GM23338 (cell line): ENCODE data around the gene C11orf91. TPM values are rescaled to one million over a fixed set of nuclear protein-coding genes. Genes with fewer than 3 reads are reported as not detected.

Source experiments
- ATAC-seq: fragments of 200-7000 bp; cut with Tn5 transposase; 3 replicates; pipeline ENCODE4 v1.9.1; 2020
- DNase-seq: peaks from one replicate; pipeline ENCODE4 v3.0.0-alpha.2; 2015; ENCODE audit warnings: low spot score
- H2AFZ ChIP-seq: fragments of 200-600 bp; sonication (generic); 2 replicates; pipeline ENCODE4 v1.8.0; 2016; ENCODE audit warnings: antibody characterized with exemption, mild to moderate bottlenecking, moderate library complexity
- H3F3A ChIP-seq: fragments of 200-600 bp; sonication (generic); replicated peaks from 2 replicates; pipeline ENCODE4 v1.8.0; 2017; ENCODE audit warnings: antibody characterized with exemption, mixed run types, low read depth
- H3K27ac ChIP-seq: fragments of 200-600 bp; sonication (generic); 2 replicates; pipeline ENCODE4 v1.6.1; 2016; ENCODE audit warnings: low read depth
- H3K27me3 ChIP-seq: fragments of 200-600 bp; sonication (generic); 2 replicates; pipeline ENCODE4 v1.8.0; 2016; ENCODE audit warnings: mild to moderate bottlenecking, mixed run types, moderate library complexity; ENCODE audit not compliant: insufficient read depth
- H3K36me3 ChIP-seq: fragments of 200-600 bp; sonication (generic); 2 replicates; pipeline ENCODE4 v1.8.0; 2016; ENCODE audit warnings: mild to moderate bottlenecking; ENCODE audit not compliant: insufficient read depth
- H3K4me1 ChIP-seq: fragments of 200-600 bp; sonication (generic); 2 replicates; pipeline ENCODE4 v1.8.0; 2016; ENCODE audit warnings: mild to moderate bottlenecking, moderate library complexity; ENCODE audit not compliant: insufficient read depth
- H3K4me2 ChIP-seq: fragments of 200-600 bp; sonication (generic); 2 replicates; pipeline ENCODE4 v1.7.1; 2017; ENCODE audit warnings: mixed run types
- H3K4me3 ChIP-seq: fragments of 200-600 bp; sonication (generic); 2 replicates; pipeline ENCODE4 v1.6.1; 2016; ENCODE audit warnings: mixed run types
- H3K79me2 ChIP-seq: fragments of 200-600 bp; sonication (generic); replicated peaks from 2 replicates; pipeline ENCODE4 v1.8.0; 2017; ENCODE audit warnings: mild to moderate bottlenecking; ENCODE audit not compliant: insufficient read depth
- H3K9me2 ChIP-seq: fragments of 200-600 bp; sonication (generic); 2 replicates; pipeline ENCODE4 v1.8.0; 2017; ENCODE audit not compliant: insufficient read depth
- H4K20me1 ChIP-seq: fragments of 200-600 bp; sonication (generic); replicated peaks from 2 replicates; pipeline ENCODE4 v1.8.0; 2017; ENCODE audit warnings: mild to moderate bottlenecking; ENCODE audit not compliant: insufficient read depth
- H3K27ac Mint-ChIP-seq: 2 replicates; pipeline ENCODE4 v1.8.0; 2020; ENCODE audit warnings: inconsistent platforms, mild to moderate bottlenecking, moderate library complexity, mixed read lengths
- H3K27me3 Mint-ChIP-seq: 3 replicates; pipeline ENCODE4 v1.8.0; 2022; ENCODE audit warnings: low read depth, mild to moderate bottlenecking, moderate library complexity, mixed read lengths, inconsistent platforms; ENCODE audit not compliant: insufficient read depth, poor library complexity
- H3K36me3 Mint-ChIP-seq: 3 replicates; pipeline ENCODE4 v1.8.0; 2021; ENCODE audit warnings: low read depth, mild to moderate bottlenecking, inconsistent platforms, moderate library complexity, mixed read lengths
- H3K4me1 Mint-ChIP-seq: 3 replicates; pipeline ENCODE4 v1.8.0; 2020; ENCODE audit warnings: mild to moderate bottlenecking, inconsistent platforms, mixed read lengths
- H3K4me3 Mint-ChIP-seq: 3 replicates; pipeline ENCODE4 v1.8.0; 2021; ENCODE audit warnings: moderate library complexity, mild to moderate bottlenecking, inconsistent platforms, mixed read lengths
- H3K9me3 Mint-ChIP-seq: 3 replicates; pipeline ENCODE4 v1.8.0; 2020; ENCODE audit warnings: moderate library complexity, mild to moderate bottlenecking, inconsistent platforms, mixed read lengths
- CREB1 ChIP-seq: fragments of 250-450 bp; sonication (Bioruptor Pico); IDR thresholded peaks from 2 replicates; pipeline ENCODE4 v1.5.0; 2020; ENCODE audit warnings: low read depth, mild to moderate bottlenecking, moderate library complexity
- EZH2 ChIP-seq: fragments of 200-600 bp; sonication (generic); IDR thresholded peaks from one replicate; pipeline ENCODE4 v1.8.0; 2017; ENCODE audit warnings: antibody characterized with exemption, mild to moderate bottlenecking, low read depth; ENCODE audit not compliant: unreplicated experiment
- EZH2phosphoT487 ChIP-seq: fragments of 200-600 bp; sonication (generic); IDR thresholded peaks from one replicate; pipeline ENCODE4 v1.8.1; 2018; ENCODE audit warnings: antibody characterized with exemption; ENCODE audit not compliant: unreplicated experiment
- NANOG ChIP-seq: IDR thresholded peaks from 2 replicates; pipeline ENCODE4 v1.6.1; 2016; ENCODE audit warnings: antibody characterized with exemption, borderline replicate concordance
- POLR2AphosphoS5 ChIP-seq: IDR thresholded peaks from 2 replicates; pipeline ENCODE4 v1.6.1; 2016; ENCODE audit warnings: antibody characterized with exemption, low read depth
- STAT1 ChIP-seq: IDR thresholded peaks from one replicate; pipeline ENCODE4 v1.6.1; 2016; ENCODE audit warnings: antibody characterized with exemption; ENCODE audit not compliant: unreplicated experiment
- ZNF114 ChIP-seq: fragments of 250-450 bp; sonication (Bioruptor Pico); IDR thresholded peaks from 2 replicates; pipeline ENCODE4 v1.5.0; 2020; ENCODE audit warnings: mild to moderate bottlenecking, moderate library complexity
- ZNF331 ChIP-seq: fragments of 250-450 bp; sonication (Bioruptor Pico); IDR thresholded peaks from 2 replicates; pipeline ENCODE4 v1.5.0; 2020; ENCODE audit warnings: low read depth, mild to moderate bottlenecking, moderate library complexity
- polyA plus RNA-seq: library from polyadenylated mRNA; unstranded; fragments of >200 nt; fragmentation: Nextera tagmentation; extraction: Ambion mirVana; gene quantifications from 2 replicates; pipeline ENCODE4 v1.2.1, GENCODE V29; 2016
- total RNA-seq: library from RNA; depleted of rRNA; stranded (reverse); fragments of >200 nt; shearing (Covaris generic); gene quantifications from 2 replicates; pipeline ENCODE4 v1.2.3, GENCODE V29; 2014
- TF ChIP-seq, protein P1 (sequence below): fragments of 250-450 bp; sonication (Bioruptor Pico); IDR thresholded peaks from 2 replicates; pipeline ENCODE4 v1.5.0; 2020; ENCODE audit warnings: mild to moderate bottlenecking, moderate library complexity
- TF ChIP-seq, protein P2 (sequence below), 2 experiments: fragments of 200-600 bp in 1 of 2; sonication (generic) in 1 of 2; conservative IDR thresholded peaks; 2 replicates each; pipeline versions ENCODE4 v1.5.1 to v1.6.1; 2016 to 2017; ENCODE audit warnings: antibody characterized with exemption in 2 of 2, low read depth in 2 of 2, mild to moderate bottlenecking in 2 of 2, moderate library complexity in 1 of 2
- TF ChIP-seq, protein P3 (sequence below): IDR thresholded peaks from one replicate; pipeline ENCODE4 v1.6.1; 2018; ENCODE audit warnings: antibody characterized with exemption; ENCODE audit not compliant: unreplicated experiment
- TF ChIP-seq, protein P4 (sequence below): IDR thresholded peaks from 2 replicates; pipeline ENCODE4 v1.6.1; 2016; ENCODE audit warnings: antibody characterized with exemption

Gene C11orf91
- total and polyA plus RNA-seq, 2 experiments from 2014 or later: not detected

DNA sequence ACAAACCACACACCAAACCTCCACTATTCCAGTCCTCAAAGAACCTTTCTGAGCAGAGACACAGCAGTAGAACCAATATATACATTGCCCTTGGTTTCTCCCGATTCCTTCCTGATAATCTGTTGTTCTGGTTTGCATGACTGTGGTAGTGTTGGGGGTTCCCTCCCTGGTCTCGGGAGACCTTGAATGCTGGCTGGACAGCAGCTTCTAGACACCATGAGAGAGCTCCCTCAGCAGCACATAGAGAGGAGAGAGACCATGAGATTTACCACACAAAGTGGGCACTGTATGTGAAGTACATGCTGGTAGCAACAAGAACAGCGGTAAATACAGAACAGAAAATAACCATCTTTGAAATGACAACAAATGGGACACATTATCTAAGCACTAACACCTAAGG, 2.6 kb downstream of the C11orf91 start:
- peaks cover 25% of the 10 kb centered on the region for H3K4me1 Mint-ChIP-seq
- H3K4me2 ChIP-seq: no peak overlapping the region
- no peaks in the 10 kb centered on the region for H3F3A ChIP-seq
- no peak overlapping the region for H2AFZ ChIP-seq
- H3K79me2 ChIP-seq: no peaks in the 10 kb centered on the region
- peaks cover 10% of the 10 kb centered on the region for H3K27me3 ChIP-seq
- no peak for ATAC-seq
- H3K27ac Mint-ChIP-seq: no peak overlapping the region
- no peaks in the 10 kb centered on the region for H4K20me1 ChIP-seq
- peaks cover 20% of the 10 kb centered on the region for H3K4me1 ChIP-seq
- H3K4me3 ChIP-seq: no peak overlapping the region
- no peaks in the 10 kb centered on the region for H3K36me3 ChIP-seq
- H3K27ac ChIP-seq: no peak overlapping the region
- peaks cover 12% of the 10 kb centered on the region for H3K27me3 Mint-ChIP-seq
- TF ChIP-seq CREB1 (CRISPR knock-in tag) (no peak), EZH2phosphoT487 (no peak), STAT1 (no peak), EZH2 (no peak), NANOG (no peak), ZNF114 (no peak), POLR2AphosphoS5 (no peak), ZNF331 (CRISPR knock-in tag) (no peak)
- TF ChIP-seq, protein P1, sequence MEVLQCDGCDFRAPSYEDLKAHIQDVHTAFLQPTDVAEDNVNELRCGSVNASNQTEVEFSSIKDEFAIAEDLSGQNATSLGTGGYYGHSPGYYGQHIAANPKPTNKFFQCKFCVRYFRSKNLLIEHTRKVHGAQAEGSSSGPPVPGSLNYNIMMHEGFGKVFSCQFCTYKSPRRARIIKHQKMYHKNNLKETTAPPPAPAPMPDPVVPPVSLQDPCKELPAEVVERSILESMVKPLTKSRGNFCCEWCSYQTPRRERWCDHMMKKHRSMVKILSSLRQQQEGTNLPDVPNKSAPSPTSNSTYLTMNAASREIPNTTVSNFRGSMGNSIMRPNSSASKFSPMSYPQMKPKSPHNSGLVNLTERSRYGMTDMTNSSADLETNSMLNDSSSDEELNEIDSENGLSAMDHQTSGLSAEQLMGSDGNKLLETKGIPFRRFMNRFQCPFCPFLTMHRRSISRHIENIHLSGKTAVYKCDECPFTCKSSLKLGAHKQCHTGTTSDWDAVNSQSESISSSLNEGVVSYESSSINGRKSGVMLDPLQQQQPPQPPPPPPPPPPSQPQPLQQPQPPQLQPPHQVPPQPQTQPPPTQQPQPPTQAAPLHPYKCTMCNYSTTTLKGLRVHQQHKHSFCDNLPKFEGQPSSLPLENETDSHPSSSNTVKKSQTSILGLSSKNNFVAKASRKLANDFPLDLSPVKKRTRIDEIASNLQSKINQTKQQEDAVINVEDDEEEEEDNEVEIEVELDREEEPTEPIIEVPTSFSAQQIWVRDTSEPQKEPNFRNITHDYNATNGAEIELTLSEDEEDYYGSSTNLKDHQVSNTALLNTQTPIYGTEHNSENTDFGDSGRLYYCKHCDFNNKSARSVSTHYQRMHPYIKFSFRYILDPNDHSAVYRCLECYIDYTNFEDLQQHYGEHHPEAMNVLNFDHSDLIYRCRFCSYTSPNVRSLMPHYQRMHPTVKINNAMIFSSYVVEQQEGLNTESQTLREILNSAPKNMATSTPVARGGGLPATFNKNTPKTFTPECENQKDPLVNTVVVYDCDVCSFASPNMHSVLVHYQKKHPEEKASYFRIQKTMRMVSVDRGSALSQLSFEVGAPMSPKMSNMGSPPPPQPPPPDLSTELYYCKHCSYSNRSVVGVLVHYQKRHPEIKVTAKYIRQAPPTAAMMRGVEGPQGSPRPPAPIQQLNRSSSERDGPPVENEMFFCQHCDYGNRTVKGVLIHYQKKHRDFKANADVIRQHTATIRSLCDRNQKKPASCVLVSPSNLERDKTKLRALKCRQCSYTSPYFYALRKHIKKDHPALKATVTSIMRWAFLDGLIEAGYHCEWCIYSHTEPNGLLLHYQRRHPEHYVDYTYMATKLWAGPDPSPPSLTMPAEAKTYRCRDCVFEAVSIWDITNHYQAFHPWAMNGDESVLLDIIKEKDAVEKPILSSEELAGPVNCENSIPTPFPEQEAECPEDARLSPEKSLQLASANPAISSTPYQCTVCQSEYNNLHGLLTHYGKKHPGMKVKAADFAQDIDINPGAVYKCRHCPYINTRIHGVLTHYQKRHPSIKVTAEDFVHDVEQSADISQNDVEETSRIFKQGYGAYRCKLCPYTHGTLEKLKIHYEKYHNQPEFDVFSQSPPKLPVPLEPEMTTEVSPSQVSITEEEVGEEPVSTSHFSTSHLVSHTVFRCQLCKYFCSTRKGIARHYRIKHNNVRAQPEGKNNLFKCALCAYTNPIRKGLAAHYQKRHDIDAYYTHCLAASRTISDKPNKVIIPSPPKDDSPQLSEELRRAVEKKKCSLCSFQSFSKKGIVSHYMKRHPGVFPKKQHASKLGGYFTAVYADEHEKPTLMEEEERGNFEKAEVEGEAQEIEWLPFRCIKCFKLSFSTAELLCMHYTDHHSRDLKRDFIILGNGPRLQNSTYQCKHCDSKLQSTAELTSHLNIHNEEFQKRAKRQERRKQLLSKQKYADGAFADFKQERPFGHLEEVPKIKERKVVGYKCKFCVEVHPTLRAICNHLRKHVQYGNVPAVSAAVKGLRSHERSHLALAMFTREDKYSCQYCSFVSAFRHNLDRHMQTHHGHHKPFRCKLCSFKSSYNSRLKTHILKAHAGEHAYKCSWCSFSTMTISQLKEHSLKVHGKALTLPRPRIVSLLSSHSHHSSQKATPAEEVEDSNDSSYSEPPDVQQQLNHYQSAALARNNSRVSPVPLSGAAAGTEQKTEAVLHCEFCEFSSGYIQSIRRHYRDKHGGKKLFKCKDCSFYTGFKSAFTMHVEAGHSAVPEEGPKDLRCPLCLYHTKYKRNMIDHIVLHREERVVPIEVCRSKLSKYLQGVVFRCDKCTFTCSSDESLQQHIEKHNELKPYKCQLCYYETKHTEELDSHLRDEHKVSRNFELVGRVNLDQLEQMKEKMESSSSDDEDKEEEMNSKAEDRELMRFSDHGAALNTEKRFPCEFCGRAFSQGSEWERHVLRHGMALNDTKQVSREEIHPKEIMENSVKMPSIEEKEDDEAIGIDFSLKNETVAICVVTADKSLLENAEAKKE: no peak
- TF ChIP-seq, protein P2, sequence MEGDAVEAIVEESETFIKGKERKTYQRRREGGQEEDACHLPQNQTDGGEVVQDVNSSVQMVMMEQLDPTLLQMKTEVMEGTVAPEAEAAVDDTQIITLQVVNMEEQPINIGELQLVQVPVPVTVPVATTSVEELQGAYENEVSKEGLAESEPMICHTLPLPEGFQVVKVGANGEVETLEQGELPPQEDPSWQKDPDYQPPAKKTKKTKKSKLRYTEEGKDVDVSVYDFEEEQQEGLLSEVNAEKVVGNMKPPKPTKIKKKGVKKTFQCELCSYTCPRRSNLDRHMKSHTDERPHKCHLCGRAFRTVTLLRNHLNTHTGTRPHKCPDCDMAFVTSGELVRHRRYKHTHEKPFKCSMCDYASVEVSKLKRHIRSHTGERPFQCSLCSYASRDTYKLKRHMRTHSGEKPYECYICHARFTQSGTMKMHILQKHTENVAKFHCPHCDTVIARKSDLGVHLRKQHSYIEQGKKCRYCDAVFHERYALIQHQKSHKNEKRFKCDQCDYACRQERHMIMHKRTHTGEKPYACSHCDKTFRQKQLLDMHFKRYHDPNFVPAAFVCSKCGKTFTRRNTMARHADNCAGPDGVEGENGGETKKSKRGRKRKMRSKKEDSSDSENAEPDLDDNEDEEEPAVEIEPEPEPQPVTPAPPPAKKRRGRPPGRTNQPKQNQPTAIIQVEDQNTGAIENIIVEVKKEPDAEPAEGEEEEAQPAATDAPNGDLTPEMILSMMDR (conservative IDR thresholded peaks at IDR 0.05; ENCODE audit: low read depth in 2 of 2): no peak
- TF ChIP-seq, protein P3, sequence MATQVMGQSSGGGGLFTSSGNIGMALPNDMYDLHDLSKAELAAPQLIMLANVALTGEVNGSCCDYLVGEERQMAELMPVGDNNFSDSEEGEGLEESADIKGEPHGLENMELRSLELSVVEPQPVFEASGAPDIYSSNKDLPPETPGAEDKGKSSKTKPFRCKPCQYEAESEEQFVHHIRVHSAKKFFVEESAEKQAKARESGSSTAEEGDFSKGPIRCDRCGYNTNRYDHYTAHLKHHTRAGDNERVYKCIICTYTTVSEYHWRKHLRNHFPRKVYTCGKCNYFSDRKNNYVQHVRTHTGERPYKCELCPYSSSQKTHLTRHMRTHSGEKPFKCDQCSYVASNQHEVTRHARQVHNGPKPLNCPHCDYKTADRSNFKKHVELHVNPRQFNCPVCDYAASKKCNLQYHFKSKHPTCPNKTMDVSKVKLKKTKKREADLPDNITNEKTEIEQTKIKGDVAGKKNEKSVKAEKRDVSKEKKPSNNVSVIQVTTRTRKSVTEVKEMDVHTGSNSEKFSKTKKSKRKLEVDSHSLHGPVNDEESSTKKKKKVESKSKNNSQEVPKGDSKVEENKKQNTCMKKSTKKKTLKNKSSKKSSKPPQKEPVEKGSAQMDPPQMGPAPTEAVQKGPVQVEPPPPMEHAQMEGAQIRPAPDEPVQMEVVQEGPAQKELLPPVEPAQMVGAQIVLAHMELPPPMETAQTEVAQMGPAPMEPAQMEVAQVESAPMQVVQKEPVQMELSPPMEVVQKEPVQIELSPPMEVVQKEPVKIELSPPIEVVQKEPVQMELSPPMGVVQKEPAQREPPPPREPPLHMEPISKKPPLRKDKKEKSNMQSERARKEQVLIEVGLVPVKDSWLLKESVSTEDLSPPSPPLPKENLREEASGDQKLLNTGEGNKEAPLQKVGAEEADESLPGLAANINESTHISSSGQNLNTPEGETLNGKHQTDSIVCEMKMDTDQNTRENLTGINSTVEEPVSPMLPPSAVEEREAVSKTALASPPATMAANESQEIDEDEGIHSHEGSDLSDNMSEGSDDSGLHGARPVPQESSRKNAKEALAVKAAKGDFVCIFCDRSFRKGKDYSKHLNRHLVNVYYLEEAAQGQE: no peak
- TF ChIP-seq, protein P4, sequence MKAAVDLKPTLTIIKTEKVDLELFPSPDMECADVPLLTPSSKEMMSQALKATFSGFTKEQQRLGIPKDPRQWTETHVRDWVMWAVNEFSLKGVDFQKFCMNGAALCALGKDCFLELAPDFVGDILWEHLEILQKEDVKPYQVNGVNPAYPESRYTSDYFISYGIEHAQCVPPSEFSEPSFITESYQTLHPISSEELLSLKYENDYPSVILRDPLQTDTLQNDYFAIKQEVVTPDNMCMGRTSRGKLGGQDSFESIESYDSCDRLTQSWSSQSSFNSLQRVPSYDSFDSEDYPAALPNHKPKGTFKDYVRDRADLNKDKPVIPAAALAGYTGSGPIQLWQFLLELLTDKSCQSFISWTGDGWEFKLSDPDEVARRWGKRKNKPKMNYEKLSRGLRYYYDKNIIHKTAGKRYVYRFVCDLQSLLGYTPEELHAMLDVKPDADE: no peak
- no peak for DNase-seq
- H3K9me3 Mint-ChIP-seq: no peaks in the 10 kb centered on the region; the same call in 2 of the 3 replicates
- 0 out of 2 replicates have a peak, but pooled peaks cover 4% of the 10 kb centered on the region for H3K9me2 ChIP-seq
- no peaks in the 10 kb centered on the region for H3K36me3 Mint-ChIP-seq
- no peak overlapping the region for H3K4me3 Mint-ChIP-seq
